Measurements from ENCODE around the gene CEMIP.

DNA sequence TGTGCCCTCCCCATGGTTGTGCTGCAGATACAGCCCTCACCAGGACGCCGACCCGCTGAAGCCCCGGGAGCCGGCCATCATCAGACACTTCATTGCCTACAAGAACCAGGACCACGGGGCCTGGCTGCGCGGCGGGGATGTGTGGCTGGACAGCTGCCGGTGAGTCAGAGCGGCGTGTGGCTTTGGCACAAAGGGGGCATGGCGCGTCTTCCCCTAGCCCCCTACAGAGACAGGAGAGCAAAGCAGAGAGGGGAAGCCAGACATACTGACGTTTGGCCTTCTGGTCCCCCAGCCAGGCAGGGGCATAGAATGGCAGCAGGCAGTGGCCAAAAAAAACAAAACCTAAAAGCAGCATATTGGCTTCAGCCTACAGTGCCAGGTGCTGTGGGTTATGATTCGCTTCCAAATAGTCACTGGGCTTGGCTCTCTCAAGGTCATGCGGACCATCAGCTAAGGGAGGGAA lies 146.5 kb downstream of the CEMIP start:
- TF ChIP-seq, protein P1, sequence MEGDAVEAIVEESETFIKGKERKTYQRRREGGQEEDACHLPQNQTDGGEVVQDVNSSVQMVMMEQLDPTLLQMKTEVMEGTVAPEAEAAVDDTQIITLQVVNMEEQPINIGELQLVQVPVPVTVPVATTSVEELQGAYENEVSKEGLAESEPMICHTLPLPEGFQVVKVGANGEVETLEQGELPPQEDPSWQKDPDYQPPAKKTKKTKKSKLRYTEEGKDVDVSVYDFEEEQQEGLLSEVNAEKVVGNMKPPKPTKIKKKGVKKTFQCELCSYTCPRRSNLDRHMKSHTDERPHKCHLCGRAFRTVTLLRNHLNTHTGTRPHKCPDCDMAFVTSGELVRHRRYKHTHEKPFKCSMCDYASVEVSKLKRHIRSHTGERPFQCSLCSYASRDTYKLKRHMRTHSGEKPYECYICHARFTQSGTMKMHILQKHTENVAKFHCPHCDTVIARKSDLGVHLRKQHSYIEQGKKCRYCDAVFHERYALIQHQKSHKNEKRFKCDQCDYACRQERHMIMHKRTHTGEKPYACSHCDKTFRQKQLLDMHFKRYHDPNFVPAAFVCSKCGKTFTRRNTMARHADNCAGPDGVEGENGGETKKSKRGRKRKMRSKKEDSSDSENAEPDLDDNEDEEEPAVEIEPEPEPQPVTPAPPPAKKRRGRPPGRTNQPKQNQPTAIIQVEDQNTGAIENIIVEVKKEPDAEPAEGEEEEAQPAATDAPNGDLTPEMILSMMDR (IDR thresholded peaks at IDR 0.05), result no peak
- no peak for TF ChIP-seq POLR2A (IDR thresholded peaks at IDR 0.05)

Data from lower leg skin (tissue), 3 donors.